ENCODE measurements around the gene HIP1R. TPM values are rescaled to one million over a fixed set of nuclear protein-coding genes. Genes with fewer than 3 reads are reported as not detected.
A peak's percentile ranks its signal among the peaks of the same experiment; 100 is the strongest.

Gene HIP1R
- polyA plus RNA-seq, 2 donors = 23.1 to 32.7 TPM

DNA sequence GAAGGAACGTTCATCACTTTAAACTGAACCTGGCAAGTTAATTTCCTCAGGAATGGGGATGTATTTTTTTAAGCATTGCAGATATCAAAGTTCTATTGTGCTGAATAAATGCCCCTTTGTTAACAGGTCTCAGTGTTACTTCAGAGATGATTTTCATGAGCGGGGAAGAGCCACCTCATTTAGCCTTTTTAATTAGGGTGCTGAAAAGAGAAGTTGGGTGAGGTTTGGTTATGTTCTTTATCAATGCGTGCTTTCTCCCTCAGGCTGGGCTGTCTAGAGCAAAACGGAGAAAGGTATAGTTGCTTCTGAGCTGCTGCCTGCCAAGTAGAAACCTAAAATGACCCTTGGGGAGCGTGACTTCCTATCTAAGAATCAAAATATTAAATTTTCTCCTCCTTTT lies 8.0 kb upstream of the HIP1R start:
- Histone ChIP-seq H3K36me3 (ENCODE audit: control insufficient read depth in 2 of 2, insufficient read depth in 2 of 2, low read length in 1 of 2) (no peaks in the 10 kb centered on the region), H3K4me1 (ENCODE audit: control insufficient read depth in 2 of 2, insufficient read depth in 2 of 2, low read length in 1 of 2) (no peaks in the 10 kb centered on the region), H3K4me3 (ENCODE audit: low read depth in 1 of 2, low read length in 2 of 2) (no peak overlapping the region), H3K27me3 (ENCODE audit: control insufficient read depth in 1 of 2, insufficient read depth in 2 of 2, low read length in 2 of 2) (no peaks in the 10 kb centered on the region), H3K9me3 (ENCODE audit: control insufficient read depth in 2 of 2, insufficient read depth in 1 of 2, low read depth in 1 of 2, low read length in 1 of 2) (peaks cover 0 to 1% of the 10 kb centered on the region in 2 donors), H3K27ac (ENCODE audit: low read depth in 2 of 2, low read length in 1 of 2) (no peak overlapping the region)
- WGBS, 2 donors = 47 to 54% methylated on average over 5 of the region's 5 CpGs

DNA sequence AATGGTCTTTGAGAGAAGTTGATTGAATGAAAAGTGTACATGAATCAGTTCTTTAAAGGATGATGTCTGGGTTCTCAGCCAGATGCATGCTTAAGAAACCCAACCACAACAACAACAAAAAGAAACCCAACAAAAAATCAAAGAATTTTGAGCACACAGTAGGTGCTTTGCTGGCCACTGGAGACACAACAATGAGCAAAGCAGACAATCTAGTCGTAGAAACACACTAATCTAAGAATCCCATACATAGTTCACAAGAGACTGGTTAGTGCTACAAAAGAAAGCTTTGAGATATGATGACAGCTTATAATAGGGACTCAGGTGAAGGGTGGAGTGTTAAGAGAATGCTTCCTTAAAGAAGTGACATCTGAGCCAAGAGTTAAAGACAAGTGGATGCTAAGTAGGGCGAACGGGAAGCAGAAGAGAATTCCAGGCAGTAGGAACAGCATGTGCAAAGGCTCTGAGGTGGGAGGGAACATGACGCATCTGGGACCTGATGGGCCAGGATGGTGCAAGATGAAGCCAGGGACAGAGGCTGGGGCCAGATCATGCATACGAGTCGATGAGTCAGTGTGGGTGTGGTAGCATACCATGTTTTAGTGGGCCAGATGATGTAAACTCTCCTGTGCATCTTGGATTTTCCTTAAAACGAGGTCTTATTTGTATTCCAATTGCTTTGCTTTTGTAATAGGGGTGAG lies 4.6 kb upstream of the HIP1R start:
- no peaks in the 10 kb centered on the region for H3K4me1 ChIP-seq (ENCODE audit: control insufficient read depth in 2 of 2, insufficient read depth in 2 of 2, low read length in 1 of 2)
- H3K27ac ChIP-seq (ENCODE audit: low read depth in 2 of 2, low read length in 1 of 2) = no peak overlapping the region
- H3K36me3 ChIP-seq (ENCODE audit: control insufficient read depth in 2 of 2, insufficient read depth in 2 of 2, low read length in 1 of 2) = no peaks in the 10 kb centered on the region
- WGBS, 2 donors = 47 to 49% methylated on average over 7 of the region's 7 CpGs
- no peak overlapping the region for H3K4me3 ChIP-seq (ENCODE audit: low read depth in 1 of 2, low read length in 2 of 2)
- H3K27me3 ChIP-seq (ENCODE audit: control insufficient read depth in 1 of 2, insufficient read depth in 2 of 2, low read length in 2 of 2) = no peaks in the 10 kb centered on the region
- H3K9me3 ChIP-seq (ENCODE audit: control insufficient read depth in 2 of 2, insufficient read depth in 1 of 2, low read depth in 1 of 2, low read length in 1 of 2) = peaks cover 0 to 1% of the 10 kb centered on the region in 2 donors

DNA sequence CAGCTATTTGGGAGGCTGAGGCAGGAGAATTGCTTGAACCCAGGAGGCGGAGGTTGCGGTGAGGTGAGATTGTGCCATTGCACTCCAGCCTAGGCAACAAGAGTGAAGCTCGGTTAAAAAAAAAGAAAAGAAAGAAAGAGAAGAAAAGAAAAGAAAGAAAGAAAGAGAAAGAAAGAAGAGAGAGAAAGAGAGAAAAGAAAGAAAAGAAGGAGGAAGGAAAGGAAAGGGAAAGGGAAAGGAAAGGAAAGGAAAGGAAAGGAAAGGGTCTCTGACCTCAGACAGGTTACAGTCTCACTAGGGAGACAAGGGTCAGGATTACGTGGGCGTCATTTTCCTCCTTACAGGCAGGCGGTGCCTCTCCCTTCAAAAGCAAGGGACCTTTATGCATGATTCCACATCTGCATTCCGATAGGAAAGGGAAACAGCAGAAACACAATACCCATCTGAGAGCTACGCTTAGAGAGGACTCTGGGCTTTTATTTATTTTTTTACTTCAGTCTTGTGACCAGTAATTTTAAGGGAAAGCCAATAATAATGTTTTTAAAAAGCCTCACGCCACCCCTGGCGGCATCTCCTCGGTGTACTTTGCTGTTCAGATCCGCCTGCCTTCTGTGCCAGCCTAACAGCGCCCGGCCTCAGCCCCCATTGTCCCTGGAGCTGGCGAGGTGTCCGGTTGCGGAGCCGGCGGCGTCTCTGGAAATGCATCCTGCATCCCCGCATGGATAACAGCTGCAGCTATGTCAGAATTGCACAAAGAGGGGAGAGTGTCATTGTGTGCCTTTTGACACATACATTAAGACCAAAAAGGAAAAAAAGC lies 945 bp upstream of the HIP1R start:
- Histone ChIP-seq H3K27ac (ENCODE audit: low read depth in 2 of 2, low read length in 1 of 2) (peak overlapping the region; percentile 16 to 38), H3K9me3 (ENCODE audit: control insufficient read depth in 2 of 2, insufficient read depth in 1 of 2, low read depth in 1 of 2, low read length in 1 of 2) (peaks cover 0 to 1% of the 10 kb centered on the region in 2 donors), H3K4me3 (ENCODE audit: low read depth in 1 of 2, low read length in 2 of 2) (peak overlapping the region; percentile 10 to 87), H3K4me1 (ENCODE audit: control insufficient read depth in 2 of 2, insufficient read depth in 2 of 2, low read length in 1 of 2) (peaks cover 0 to 7% of the 10 kb centered on the region in 2 donors), H3K27me3 (ENCODE audit: control insufficient read depth in 1 of 2, insufficient read depth in 2 of 2, low read length in 2 of 2) (no peaks in the 10 kb centered on the region), H3K36me3 (ENCODE audit: control insufficient read depth in 2 of 2, insufficient read depth in 2 of 2, low read length in 1 of 2) (no peaks in the 10 kb centered on the region)
- 15 to 16% methylated on average over 21 of the region's 21 CpGs for WGBS, 2 donors

DNA sequence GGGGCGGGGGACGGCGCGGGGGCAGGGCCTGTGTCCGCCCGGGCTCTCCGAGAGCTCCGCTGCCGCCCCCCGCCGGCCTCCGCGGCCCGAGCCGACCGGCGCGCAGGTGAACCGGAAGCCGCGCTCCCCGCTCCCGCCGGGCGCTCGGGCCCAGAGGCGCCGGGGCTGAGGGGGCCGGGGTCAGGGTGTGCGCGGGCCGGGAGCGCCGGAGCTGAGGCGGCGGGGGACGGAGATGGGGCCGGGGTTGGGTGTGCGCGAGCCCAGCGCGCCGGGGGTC lies 431 bp downstream of the HIP1R start:
- WGBS, 2 donors = 0 to 1% methylated on average over 29 to 43 of the region's 43 CpGs
- Histone ChIP-seq H3K36me3 (ENCODE audit: control insufficient read depth in 2 of 2, insufficient read depth in 2 of 2, low read length in 1 of 2) (no peaks in the 10 kb centered on the region), H3K9me3 (ENCODE audit: control insufficient read depth in 2 of 2, insufficient read depth in 1 of 2, low read depth in 1 of 2, low read length in 1 of 2) (peaks cover 0 to 1% of the 10 kb centered on the region in 2 donors), H3K4me1 (ENCODE audit: control insufficient read depth in 2 of 2, insufficient read depth in 2 of 2, low read length in 1 of 2) (peaks cover 0 to 13% of the 10 kb centered on the region in 2 donors), H3K27ac (ENCODE audit: low read depth in 2 of 2, low read length in 1 of 2) (peak overlapping the region; percentile 68 to 85), H3K4me3 (ENCODE audit: low read depth in 1 of 2, low read length in 2 of 2) (peak overlapping the region; percentile 72 to 87), H3K27me3 (ENCODE audit: control insufficient read depth in 1 of 2, insufficient read depth in 2 of 2, low read length in 2 of 2) (no peaks in the 10 kb centered on the region)

DNA sequence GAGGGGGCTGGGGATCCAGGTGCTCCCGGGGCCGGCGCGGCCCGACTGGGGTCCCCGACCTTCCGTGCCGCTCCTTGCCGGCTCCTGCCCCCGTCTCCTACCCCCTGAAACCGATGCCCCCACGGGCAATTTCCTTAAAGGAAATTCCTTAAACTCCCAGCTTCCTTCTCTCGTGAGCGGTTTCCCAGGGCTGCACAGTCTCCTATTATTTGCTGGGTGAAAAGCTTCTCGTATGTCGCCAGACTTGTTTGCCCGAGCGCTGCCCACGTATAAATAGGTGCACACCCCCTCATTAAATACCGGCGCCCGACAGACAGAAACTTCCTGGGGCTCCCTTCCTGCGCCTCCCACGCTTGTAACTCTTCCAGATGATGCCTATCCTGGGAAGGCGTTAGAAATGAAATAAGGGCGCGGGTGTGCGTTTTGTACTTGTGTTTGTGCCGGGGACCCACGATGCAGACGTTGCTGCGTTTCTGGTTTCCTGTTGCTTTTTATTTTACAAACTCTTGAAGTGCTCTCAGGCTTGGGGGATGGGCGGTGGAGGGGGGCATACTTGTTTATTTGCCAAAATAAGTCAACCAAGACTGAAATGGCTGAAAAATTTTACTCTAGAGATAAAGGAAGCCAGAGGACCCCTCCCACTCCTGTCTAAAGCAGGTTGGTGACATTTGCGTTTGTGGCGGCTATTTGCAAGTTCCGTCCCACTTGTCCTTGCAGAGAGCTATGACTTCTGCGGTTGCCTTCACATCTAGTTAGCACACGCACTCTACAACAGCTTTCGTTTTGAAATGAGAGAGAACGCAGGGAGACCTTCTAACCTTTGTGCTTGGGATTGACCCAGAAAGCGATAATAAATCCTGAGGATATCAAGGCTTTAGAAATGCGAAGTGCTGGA lies 1.0 kb downstream of the HIP1R start:
- H3K9me3 ChIP-seq (ENCODE audit: control insufficient read depth in 2 of 2, insufficient read depth in 1 of 2, low read depth in 1 of 2, low read length in 1 of 2) = no peaks in the 10 kb centered on the region
- no peaks in the 10 kb centered on the region for H3K36me3 ChIP-seq (ENCODE audit: control insufficient read depth in 2 of 2, insufficient read depth in 2 of 2, low read length in 1 of 2)
- H3K4me3 ChIP-seq (ENCODE audit: low read depth in 1 of 2, low read length in 2 of 2) = peak overlapping the region; percentile 72 to 87
- H3K27ac ChIP-seq (ENCODE audit: low read depth in 2 of 2, low read length in 1 of 2) = peak overlapping the region; percentile 68 to 85
- H3K4me1 ChIP-seq (ENCODE audit: control insufficient read depth in 2 of 2, insufficient read depth in 2 of 2, low read length in 1 of 2) = peaks cover 0 to 19% of the 10 kb centered on the region in 2 donors
- no peaks in the 10 kb centered on the region for H3K27me3 ChIP-seq (ENCODE audit: control insufficient read depth in 1 of 2, insufficient read depth in 2 of 2, low read length in 2 of 2)
- 2% methylated on average over 32 to 42 of the region's 42 CpGs for WGBS, 2 donors

DNA sequence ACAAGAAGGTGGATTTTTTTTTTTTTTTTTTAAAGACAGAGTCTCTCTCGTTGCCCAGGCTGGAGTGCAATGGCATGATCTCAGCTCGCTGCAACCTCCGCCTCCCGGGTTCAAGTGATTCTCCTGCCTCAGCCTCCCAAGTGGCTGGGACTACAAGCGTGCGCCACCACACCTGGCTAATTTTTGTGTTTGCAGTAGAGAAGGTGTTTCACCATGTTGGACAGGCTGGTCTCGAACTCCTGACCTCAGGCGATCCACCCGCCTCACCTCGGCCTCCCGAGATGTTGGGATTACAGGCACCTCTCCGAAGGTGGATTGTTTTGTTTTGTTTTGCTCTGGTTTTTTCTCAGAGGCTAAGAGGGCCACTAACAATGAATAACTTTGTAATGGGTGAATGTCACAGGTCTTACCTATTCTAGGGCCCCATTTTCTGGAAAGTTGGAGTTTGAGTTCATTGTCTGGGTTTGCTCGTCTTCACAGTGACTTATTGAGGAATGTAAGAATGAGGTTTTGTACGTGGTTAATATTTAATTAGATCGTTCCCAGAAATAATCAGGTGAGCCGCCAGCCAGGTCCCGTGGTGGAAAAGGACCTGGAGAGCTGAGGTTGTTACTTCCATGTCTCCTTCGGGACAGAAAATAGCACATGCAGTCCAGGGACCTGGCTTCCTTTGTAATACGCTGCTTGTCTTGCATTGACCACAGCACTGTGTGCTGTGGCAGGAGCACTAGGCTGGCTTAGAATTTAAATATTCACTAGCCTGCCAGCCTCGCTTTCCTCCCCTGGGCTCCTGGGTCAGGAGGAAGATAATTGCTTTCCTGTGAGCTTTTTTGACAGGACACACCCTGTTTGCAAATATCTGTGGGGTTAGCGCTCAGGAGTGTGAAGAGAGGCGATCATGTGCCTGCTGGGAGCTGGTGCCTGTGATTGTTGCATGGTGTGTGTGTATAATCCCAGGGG lies 2.3 kb downstream of the HIP1R start:
- Histone ChIP-seq H3K4me3 (ENCODE audit: low read depth in 1 of 2, low read length in 2 of 2) (peak overlapping the region in 1 of 2 donors; percentile 87), H3K4me1 (ENCODE audit: control insufficient read depth in 2 of 2, insufficient read depth in 2 of 2, low read length in 1 of 2) (peaks cover 0 to 25% of the 10 kb centered on the region in 2 donors), H3K27me3 (ENCODE audit: control insufficient read depth in 1 of 2, insufficient read depth in 2 of 2, low read length in 2 of 2) (no peaks in the 10 kb centered on the region), H3K36me3 (ENCODE audit: control insufficient read depth in 2 of 2, insufficient read depth in 2 of 2, low read length in 1 of 2) (no peaks in the 10 kb centered on the region), H3K27ac (ENCODE audit: low read depth in 2 of 2, low read length in 1 of 2) (peak overlapping the region; percentile 60 to 85), H3K9me3 (ENCODE audit: control insufficient read depth in 2 of 2, insufficient read depth in 1 of 2, low read depth in 1 of 2, low read length in 1 of 2) (no peaks in the 10 kb centered on the region)
- 63 to 76% methylated on average over 22 of the region's 22 CpGs for WGBS, 2 donors

DNA sequence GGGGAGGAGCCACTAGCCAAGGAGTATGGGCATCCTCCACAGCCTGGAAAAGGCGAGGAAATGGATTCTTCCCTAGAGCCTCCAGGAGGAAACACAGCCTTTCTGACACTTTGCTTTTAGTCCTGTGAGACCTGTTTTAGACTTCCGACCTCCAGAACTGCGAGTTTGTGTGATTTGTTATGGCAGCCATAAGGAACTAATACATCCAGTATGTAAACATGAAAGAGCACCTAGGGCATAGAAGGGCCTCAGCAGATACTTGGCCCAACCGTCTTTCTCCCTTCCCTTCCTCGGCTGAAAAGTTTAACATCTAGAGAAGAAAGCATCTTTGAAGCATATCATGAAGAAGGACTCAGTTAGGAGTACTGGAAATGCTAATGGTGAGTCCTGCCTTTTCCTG lies 3.6 kb downstream of the HIP1R start:
- Histone ChIP-seq H3K4me3 (ENCODE audit: low read depth in 1 of 2, low read length in 2 of 2) (no peak overlapping the region), H3K27ac (ENCODE audit: low read depth in 2 of 2, low read length in 1 of 2) (peak overlapping the region in 1 of 2 donors; percentile 37), H3K36me3 (ENCODE audit: control insufficient read depth in 2 of 2, insufficient read depth in 2 of 2, low read length in 1 of 2) (no peaks in the 10 kb centered on the region), H3K27me3 (ENCODE audit: control insufficient read depth in 1 of 2, insufficient read depth in 2 of 2, low read length in 2 of 2) (no peaks in the 10 kb centered on the region), H3K4me1 (ENCODE audit: control insufficient read depth in 2 of 2, insufficient read depth in 2 of 2, low read length in 1 of 2) (peaks cover 0 to 25% of the 10 kb centered on the region in 2 donors), H3K9me3 (ENCODE audit: control insufficient read depth in 2 of 2, insufficient read depth in 1 of 2, low read depth in 1 of 2, low read length in 1 of 2) (no peaks in the 10 kb centered on the region)
- 86 to 94% methylated on average over 5 of the region's 5 CpGs for WGBS, 2 donors

DNA sequence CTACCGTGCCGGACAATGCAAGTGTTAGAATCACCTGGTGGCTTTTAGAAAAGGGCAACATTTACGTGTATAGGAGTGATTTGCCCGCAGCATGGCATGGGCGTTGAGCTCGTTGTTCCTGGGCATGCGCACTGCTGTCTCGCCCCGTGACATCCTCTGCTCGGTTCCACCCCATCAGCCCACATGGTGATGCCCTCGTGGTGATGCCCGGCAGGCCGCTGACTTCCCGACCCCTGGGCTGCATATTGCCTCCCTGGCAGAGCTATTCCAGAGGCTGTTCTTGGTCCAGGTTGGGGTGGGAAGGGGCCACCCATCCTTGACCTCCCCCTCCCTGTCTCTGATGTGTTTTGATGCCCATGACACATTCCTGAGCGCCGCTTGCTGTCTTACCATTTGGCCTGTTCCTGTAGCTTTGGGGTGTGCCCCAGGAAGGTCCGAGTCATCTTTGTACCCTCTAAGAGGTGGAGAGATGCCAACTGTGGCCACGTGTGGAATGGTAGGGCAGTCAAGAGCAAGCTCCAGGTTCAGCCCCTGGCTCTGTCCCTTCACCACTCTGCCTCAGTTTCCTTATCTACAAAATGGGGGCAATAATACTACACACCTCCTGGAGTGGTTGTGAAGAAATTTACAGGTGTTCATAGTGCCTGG lies 4.8 kb downstream of the HIP1R start:
- no peaks in the 10 kb centered on the region for H3K9me3 ChIP-seq (ENCODE audit: control insufficient read depth in 2 of 2, insufficient read depth in 1 of 2, low read depth in 1 of 2, low read length in 1 of 2)
- peaks cover 0 to 29% of the 10 kb centered on the region in 2 donors for H3K4me1 ChIP-seq (ENCODE audit: control insufficient read depth in 2 of 2, insufficient read depth in 2 of 2, low read length in 1 of 2)
- H3K27ac ChIP-seq (ENCODE audit: low read depth in 2 of 2, low read length in 1 of 2) = no peak overlapping the region
- H3K27me3 ChIP-seq (ENCODE audit: control insufficient read depth in 1 of 2, insufficient read depth in 2 of 2, low read length in 2 of 2) = no peaks in the 10 kb centered on the region
- no peaks in the 10 kb centered on the region for H3K36me3 ChIP-seq (ENCODE audit: control insufficient read depth in 2 of 2, insufficient read depth in 2 of 2, low read length in 1 of 2)
- H3K4me3 ChIP-seq (ENCODE audit: low read depth in 1 of 2, low read length in 2 of 2) = no peak overlapping the region
- WGBS, 2 donors = 80 to 86% methylated on average over 18 of the region's 18 CpGs

All from esophagus (tissue), 2 donors.